A204.1 (cell line): ENCODE results near the gene BICD1.

Source experiments
- FAIRE-seq: peaks from 2 replicates; lab custom pipeline; 2012; peaks lifted over from hg19 to GRCh38; lab: Jason Lieb, UNC

Gene BICD1

GRCh38 chr12:32357601-32358249 lies 251.1 kb downstream of the BICD1 start:
- FAIRE-seq, result no peak

- FAIRE-seq, result no peak
Observed at GRCh38 chr12:32360956-32361355, 254.3 kb downstream of the BICD1 start.

- FAIRE-seq, result no peak
Observed at GRCh38 chr12:32362892-32363291, 256.2 kb downstream of the BICD1 start.

GRCh38 chr12:32365473-32366064 lies 258.9 kb downstream of the BICD1 start:
- peak; percentile 94 for FAIRE-seq

GRCh38 chr12:32366714-32367113 lies 260.1 kb downstream of the BICD1 start:
- no peak for FAIRE-seq

- no peak for FAIRE-seq
Observed at GRCh38 chr12:32367381-32367780, 260.7 kb downstream of the BICD1 start.

- no peak for FAIRE-seq
Observed at GRCh38 chr12:32369202-32369601, 262.6 kb downstream of the BICD1 start.

- no peak for FAIRE-seq
Observed at GRCh38 chr12:32377344-32378055, 270.9 kb downstream of the BICD1 start.

GRCh38 chr12:32379213-32379612 lies 272.6 kb downstream of the BICD1 start:
- no peak for FAIRE-seq

- no peak for FAIRE-seq
Observed at GRCh38 chr12:32379667-32380066, 273.0 kb downstream of the BICD1 start.

- no peak for FAIRE-seq
Observed at GRCh38 chr12:32382226-32382625, 275.6 kb downstream of the BICD1 start.

GRCh38 chr12:32390572-32391219 lies 284.0 kb downstream of the BICD1 start:
- no peak for FAIRE-seq

GRCh38 chr12:32395026-32395425 lies 288.4 kb downstream of the BICD1 start:
- no peak for FAIRE-seq

- FAIRE-seq, result no peak
Observed at GRCh38 chr12:32397696-32398095, 291.0 kb downstream of the BICD1 start.

GRCh38 chr12:32398181-32398580 lies 291.5 kb downstream of the BICD1 start:
- FAIRE-seq, result no peak

GRCh38 chr12:32398816-32399369 lies 292.2 kb downstream of the BICD1 start:
- FAIRE-seq, result no peak

- FAIRE-seq, result no peak
Observed at GRCh38 chr12:32399370-32400113, 292.9 kb downstream of the BICD1 start, which contains the start of gene FGD4. Gene FGD4, plus strand, starts transcription at chr12:32399558.

GRCh38 chr12:32400114-32400672 lies 293.5 kb downstream of the BICD1 start:
- no peak for FAIRE-seq

- FAIRE-seq, result no peak
Observed at GRCh38 chr12:32400866-32401265, 294.2 kb downstream of the BICD1 start.

- FAIRE-seq, result no peak
Observed at GRCh38 chr12:32402170-32402569, 295.5 kb downstream of the BICD1 start.

GRCh38 chr12:32402946-32403345 lies 296.3 kb downstream of the BICD1 start:
- no peak for FAIRE-seq

GRCh38 chr12:32407795-32408194 lies 301.1 kb downstream of the BICD1 start:
- FAIRE-seq, result no peak
